SK-N-SH (cell line): ENCODE data around the gene LRRC59. TPM values are rescaled to one million over a fixed set of nuclear protein-coding genes. Genes with fewer than 3 reads are reported as not detected.

ENCODE experiments used
- CTCF ChIA-PET: fragments of 300-600, 350-600 bp; formaldehyde crosslinking; extraction: SDS; loops from one replicate; lab custom pipeline; 2021; lab: Yijun Ruan, JAX
- POLR2A ChIA-PET: fragments of 350-600 bp; sonication (Branson Sonifier 250); formaldehyde crosslinking; extraction: SDS; loops from one replicate; lab custom pipeline; 2020; ENCODE audit warnings: antibody characterized with exemption, inconsistent platforms; lab: Yijun Ruan, JAX
- DNase-seq: peaks from one replicate; pipeline ENCODE4 v3.0.0; 2012
- H2AFZ ChIP-seq: fragments of 200-600 bp; sonication (generic); 2 replicates; pipeline ENCODE4 v1.8.1; 2016; ENCODE audit warnings: antibody characterized with exemption, mild to moderate bottlenecking, low read depth
- H3F3A ChIP-seq: fragments of 200-600 bp; sonication (generic); replicated peaks from 2 replicates; pipeline ENCODE3; 2016; ENCODE audit warnings: antibody characterized with exemption, mild to moderate bottlenecking; ENCODE audit not compliant: insufficient read depth
- H3K27ac ChIP-seq, 2 experiments: fragments of 200-500 bp in 1 of 2; fragments of 200-600 bp in 1 of 2; sonication (Bioruptor generic) in 1 of 2; sonication (generic), shearing (Covaris generic) in 1 of 2; 2 replicates each; pipeline versions ENCODE4 v1.5.1 to v1.6.1; 2014 to 2016; ENCODE audit warnings: low read depth in 2 of 2, inconsistent platforms in 1 of 2, low read length in 1 of 2, mild to moderate bottlenecking in 1 of 2, mixed read lengths in 1 of 2
- H3K27me3 ChIP-seq: fragments of 200-600 bp; sonication (generic), shearing (Covaris generic); 2 replicates; pipeline ENCODE4 v1.6.1; 2016; ENCODE audit warnings: mixed run types; ENCODE audit not compliant: insufficient read depth
- H3K36me3 ChIP-seq, 2 experiments: fragments of 200-500 bp in 1 of 2; fragments of 200-600 bp in 1 of 2; sonication (Bioruptor generic) in 1 of 2; sonication (generic) in 1 of 2; replicated peaks in 1 of 2; 2 replicates each; pipeline versions ENCODE3 to v1.5.1; 2014 to 2016; ENCODE audit warnings: low read length in 1 of 2, mild to moderate bottlenecking in 1 of 2; ENCODE audit not compliant: insufficient read depth in 2 of 2, control insufficient read depth in 1 of 2
- H3K4me1 ChIP-seq, 2 experiments: fragments of 200-500 bp in 1 of 2; fragments of 200-600 bp in 1 of 2; sonication (Bioruptor generic) in 1 of 2; sonication (generic), shearing (Covaris generic) in 1 of 2; 2 replicates each; pipeline versions ENCODE4 v1.5.1 to v1.6.1; 2014 to 2016; ENCODE audit warnings: low read depth in 1 of 2, low read length in 1 of 2, mixed run types in 1 of 2; ENCODE audit not compliant: insufficient read depth in 2 of 2, control insufficient read depth in 1 of 2
- H3K4me2 ChIP-seq: fragments of 200-600 bp; sonication (generic), shearing (Covaris generic); 2 replicates; pipeline ENCODE4 v1.6.1; 2017; ENCODE audit warnings: mixed run types
- H3K4me3 ChIP-seq, 2 experiments: fragments of 200-500 bp in 1 of 2; fragments of 200-600 bp in 1 of 2; sonication (Bioruptor generic) in 1 of 2; sonication (generic), shearing (Covaris generic) in 1 of 2; 2 replicates each; pipeline versions ENCODE4 v1.5.1 to v1.8.1; 2014 to 2016; ENCODE audit warnings: low read depth in 2 of 2, inconsistent platforms in 1 of 2, low read length in 1 of 2, mild to moderate bottlenecking in 1 of 2, mixed read lengths in 1 of 2, moderate library complexity in 1 of 2
- H3K79me2 ChIP-seq: fragments of 200-600 bp; sonication (generic); 2 replicates; pipeline ENCODE4 v1.8.1; 2017; ENCODE audit warnings: mild to moderate bottlenecking; ENCODE audit not compliant: insufficient read depth
- H3K9ac ChIP-seq: fragments of 200-600 bp; sonication (generic); 2 replicates; pipeline ENCODE4 v1.6.1; 2017; ENCODE audit warnings: mixed run types
- H3K9me2 ChIP-seq: fragments of 200-600 bp; sonication (generic); 2 replicates; pipeline ENCODE4 v1.6.1; 2017; ENCODE audit warnings: mixed run types
- H3K9me3 ChIP-seq: fragments of 200-600 bp; sonication (generic); 2 replicates; pipeline ENCODE4 v1.6.1; 2017; ENCODE audit warnings: mixed run types, mild to moderate bottlenecking, moderate library complexity
- H4K20me1 ChIP-seq: fragments of 200-600 bp; sonication (generic); 2 replicates; pipeline ENCODE4 v1.6.1; 2017; ENCODE audit warnings: mild to moderate bottlenecking, mixed run types; ENCODE audit not compliant: insufficient read depth
- CHD2 ChIP-seq: fragments of 150-350 bp; IDR thresholded peaks from 2 replicates; pipeline ENCODE4 v1.6.1; 2018; ENCODE audit warnings: low read length; ENCODE audit not compliant: partially characterized antibody
- MAX ChIP-seq: IDR thresholded peaks from 2 replicates; pipeline ENCODE4 v1.4.0; 2012; ENCODE audit warnings: low read depth
- PBX3 ChIP-seq: IDR thresholded peaks from 2 replicates; pipeline ENCODE4; 2012
- POLR2AphosphoS5 ChIP-seq: IDR thresholded peaks from 2 replicates; pipeline ENCODE4 v1.6.1; 2012; ENCODE audit warnings: low read depth, low read length
- RAD21 ChIP-seq: IDR thresholded peaks from 2 replicates; pipeline ENCODE4 v1.6.1; 2012; ENCODE audit warnings: mild to moderate bottlenecking, low read length
- REST ChIP-seq: IDR thresholded peaks from 2 replicates; pipeline ENCODE4 v1.6.1; 2012; ENCODE audit warnings: mild to moderate bottlenecking, low read depth, low read length, moderate library complexity
- RXRA ChIP-seq: IDR thresholded peaks from 2 replicates; pipeline ENCODE4 v1.4.0; 2012; ENCODE audit warnings: low read depth, mild to moderate bottlenecking, borderline replicate concordance
- SIN3A ChIP-seq: IDR thresholded peaks from 2 replicates; pipeline ENCODE4 v1.6.1; 2012; ENCODE audit warnings: low read depth, mild to moderate bottlenecking, low read length, moderate library complexity, borderline replicate concordance
- TCF12 ChIP-seq: IDR thresholded peaks from 2 replicates; pipeline ENCODE4 v1.4.0; 2012
- YY1 ChIP-seq: IDR thresholded peaks from 2 replicates; pipeline ENCODE4 v1.4.0; 2012; ENCODE audit warnings: low read depth, mild to moderate bottlenecking
- WGBS: methylation state at CpG from one replicate; pipeline ENCODE4 v1.1.6; 2017; ENCODE audit warnings: low lambda C conversion rate; 5-methylcytosine and 5-hydroxymethylcytosine counted together
- polyA plus RNA-seq, 3 experiments: library from polyadenylated mRNA; depleted of rRNA; stranded (reverse); fragments of >200 nt; gene quantifications; 2 replicates each; pipeline ENCODE4 v1.2.3, GENCODE V29; 2012

The LRRC59 gene
- polyA plus RNA-seq, 1 of the 3 experiments (the other 2 are of a cell fraction) = 137 TPM

GRCh38 chr17:50440838-50441829, 43.8 kb upstream of the LRRC59 start:
- no peak overlapping the region for H3K27ac ChIP-seq
- H3K9me2 ChIP-seq = no peaks in the 10 kb centered on the region
- H3K4me1 ChIP-seq = peaks cover 0 to 10% of the 10 kb centered on the region in 2 experiments; a peak in 1 of 4 replicates
- TF ChIP-seq RAD21 (no peak), YY1 (no peak), PBX3 (no peak), TCF12 (no peak), POLR2AphosphoS5 (no peak), MAX (no peak), RXRA (no peak), SIN3A (no peak), CHD2 (no peak), REST (no peak)
- H3K9ac ChIP-seq = no peak overlapping the region
- WGBS = 88% methylated on average over 10 of the region's 10 CpGs
- no peak overlapping the region for H3K4me3 ChIP-seq
- H3K79me2 ChIP-seq = peaks cover 9% of the 10 kb centered on the region; the same call in 1 of the 2 replicates
- no peaks in the 10 kb centered on the region for H3K9me3 ChIP-seq
- H3K36me3 ChIP-seq = no peaks in the 10 kb centered on the region
- peaks cover 9% of the 10 kb centered on the region; the same call in 1 of the 2 replicates for H4K20me1 ChIP-seq
- H3F3A ChIP-seq = peaks cover 3% of the 10 kb centered on the region
- POLR2A ChIA-PET = interaction anchor here (0.6 kb wide), 1 partner anchor 156 kb away, joined by 3 read pairs; no protein-coding TSS in a partner anchor
- no peak overlapping the region for H3K4me2 ChIP-seq
- no peak overlapping the region for H2AFZ ChIP-seq
- H3K27me3 ChIP-seq = no peaks in the 10 kb centered on the region
- no peak for DNase-seq
- CTCF ChIA-PET = interaction anchor here (0.9 to 3.1 kb wide), 7 partner anchors 9 to 105 kb away, joined by 3 to 10 read pairs (median 4); partner anchors contain the start of genes LRRC59 and RSAD1
